CD4-positive, alpha-beta memory T cell (primary cell): ENCODE results near the gene TCF12. TPM values are rescaled to one million over a fixed set of nuclear protein-coding genes. Genes with fewer than 3 reads are reported as not detected.
"Not testable (repeated sequence)": the region's sequence is repeated elsewhere in the genome, so short reads cannot be mapped to it uniquely, and the experiment has no call there.

Experiments
- CTCF ChIA-PET: fragments of 350-600 bp; sonication (Branson Sonifier 250); formaldehyde crosslinking; loops from one replicate; lab custom pipeline; 2021; ENCODE audit warnings: inconsistent platforms; ENCODE audit not compliant: partially characterized antibody; lab: Charles Lee
- POLR2A ChIA-PET: fragments of 350-600 bp; sonication (Branson Sonifier 250); formaldehyde crosslinking; loops from one replicate; lab custom pipeline; 2021; ENCODE audit not compliant: partially characterized antibody; lab: Charles Lee
- DNase-seq, 5 donors: peaks; one replicate each; pipeline versions ENCODE4 v3.0.0 to v3.0.0-alpha.2; 2020 to 2022; ENCODE audit warnings: mixed read lengths in 1 of 5
- H3K27ac ChIP-seq: one replicate; pipeline ENCODE4 v1.7.0; 2013; ENCODE audit warnings: low read depth, low read length
- H3K27me3 ChIP-seq: 2 replicates; pipeline ENCODE4 v1.7.0; 2013; ENCODE audit warnings: mild to moderate bottlenecking, low read length, moderate library complexity; ENCODE audit not compliant: insufficient read depth
- H3K36me3 ChIP-seq: 2 replicates; pipeline ENCODE4 v1.7.0; 2013; ENCODE audit warnings: mild to moderate bottlenecking, low read length, moderate library complexity; ENCODE audit not compliant: insufficient read depth
- H3K4me1 ChIP-seq: 2 replicates; pipeline ENCODE4 v1.7.0; 2013; ENCODE audit warnings: mild to moderate bottlenecking, low read length, moderate library complexity; ENCODE audit not compliant: insufficient read depth
- H3K4me3 ChIP-seq, 2 donors: one replicate each; pipeline ENCODE4 v1.7.0; 2013; ENCODE audit warnings: low read length in 2 of 2, mild to moderate bottlenecking in 1 of 2
- H3K9me3 ChIP-seq, 2 donors: one replicate each; pipeline ENCODE4 v1.7.0; 2013; ENCODE audit warnings: low read length in 2 of 2, control low read depth in 1 of 2; ENCODE audit not compliant: control insufficient read depth in 1 of 2
- H3K27ac Mint-ChIP-seq, 7 donors: one replicate each; pipeline ENCODE4 v1.8.0; 2020 to 2021; ENCODE audit warnings: mixed read lengths in 7 of 7, mild to moderate bottlenecking in 6 of 7, inconsistent platforms in 3 of 7, moderate library complexity in 3 of 7
- H3K27me3 Mint-ChIP-seq, 2 donors: one replicate each; pipeline ENCODE4 v1.8.0; 2020 to 2021; ENCODE audit warnings: mixed read lengths in 2 of 2
- H3K36me3 Mint-ChIP-seq, 2 donors: one replicate each; pipeline ENCODE4 v1.8.0; 2020 to 2021; ENCODE audit warnings: mixed read lengths in 2 of 2, inconsistent platforms in 1 of 2, mild to moderate bottlenecking in 1 of 2
- H3K4me1 Mint-ChIP-seq, 4 donors: one replicate each; pipeline ENCODE4 v1.8.0; 2020 to 2021; ENCODE audit warnings: mixed read lengths in 4 of 4, mild to moderate bottlenecking in 1 of 4
- H3K4me3 Mint-ChIP-seq, 8 donors: one replicate each; pipeline ENCODE4 v1.8.0; 2020 to 2021; ENCODE audit warnings: mixed read lengths in 8 of 8, mild to moderate bottlenecking in 7 of 8, moderate library complexity in 6 of 8, inconsistent platforms in 3 of 8
- H3K9me3 Mint-ChIP-seq, 8 donors: one replicate each; pipeline ENCODE4 v1.8.0; 2020 to 2021; ENCODE audit warnings: mixed read lengths in 8 of 8, mild to moderate bottlenecking in 5 of 8, inconsistent platforms in 3 of 8, moderate library complexity in 1 of 8
- intact Hi-C: fragments of 100-400 bp; cut with micrococcal nuclease; formaldehyde crosslinking; loops from one replicate; pipeline ENCODE4 v1.15.1; 2023
- polyA plus RNA-seq, 2 donors: library from polyadenylated mRNA; unstranded; fragments of 300-500 nt; fragmentation: Illumina TruSeq; gene quantifications; one replicate each; pipeline ENCODE4 v1.2.3, GENCODE V29; 2021
- total RNA-seq, 2 experiments: library from RNA; stranded (reverse); gene quantifications; one replicate each; pipeline ENCODE4 v1.2.3, GENCODE V29; 2021

TCF12 gene
- total and polyA plus RNA-seq, 4 experiments from 2014 or later = 36.5 to 86.5 (median 68.4) TPM

GRCh38 chr15:57090496-57090859 lies 172.0 kb downstream of the TCF12 start:
- DNase-seq = no peak
- Mint-ChIP-seq H3K4me3 (no peak overlapping the region), H3K27ac (no peak overlapping the region), H3K36me3 (peaks cover 21 to 27% of the 10 kb centered on the region in 2 donors), H3K27me3 (no peaks in the 10 kb centered on the region), H3K4me1 (peaks cover 5 to 14% (median 8%) of the 10 kb centered on the region in 4 donors), H3K9me3 (no peaks in the 10 kb centered on the region)
- POLR2A ChIA-PET = no interaction called here
- CTCF ChIA-PET = no interaction called here
- intact Hi-C loops = no loop called here
- Histone ChIP-seq H3K9me3 (no peaks in the 10 kb centered on the region), H3K4me3 (no peak overlapping the region), H3K36me3 (no peaks in the 10 kb centered on the region), H3K4me1 (no peaks in the 10 kb centered on the region), H3K27ac (no peak overlapping the region), H3K27me3 (no peaks in the 10 kb centered on the region)

- no peaks in the 10 kb centered on the region for H3K27me3 Mint-ChIP-seq
- Histone ChIP-seq H3K4me3 (no peak overlapping the region), H3K36me3 (no peaks in the 10 kb centered on the region), H3K9me3 (no peaks in the 10 kb centered on the region), H3K27ac (no peak overlapping the region), H3K27me3 (no peaks in the 10 kb centered on the region), H3K4me1 (no peaks in the 10 kb centered on the region)
- no peak overlapping the region for H3K4me3 Mint-ChIP-seq
- intact Hi-C loops = no loop called here
- H3K27ac Mint-ChIP-seq = peak overlapping the region in 1 of 7 donors; percentile 24
- no peaks in the 10 kb centered on the region for H3K9me3 Mint-ChIP-seq
- H3K4me1 Mint-ChIP-seq = peaks cover 5 to 14% (median 8%) of the 10 kb centered on the region in 4 donors
- peaks cover 21 to 29% of the 10 kb centered on the region in 2 donors for H3K36me3 Mint-ChIP-seq
- DNase-seq = no peak
- CTCF ChIA-PET = no interaction called here
- POLR2A ChIA-PET = no interaction called here
Measured at GRCh38 chr15:57091636-57092035, 173.2 kb downstream of the TCF12 start.

- Histone ChIP-seq H3K9me3 (no peaks in the 10 kb centered on the region), H3K27ac (no peak overlapping the region), H3K27me3 (no peaks in the 10 kb centered on the region), H3K4me1 (no peaks in the 10 kb centered on the region), H3K4me3 (no peak overlapping the region), H3K36me3 (no peaks in the 10 kb centered on the region)
- Mint-ChIP-seq H3K27ac (peak overlapping the region in 1 of 7 donors; percentile 24), H3K9me3 (no peaks in the 10 kb centered on the region), H3K27me3 (no peaks in the 10 kb centered on the region), H3K4me3 (no peak overlapping the region), H3K4me1 (peaks cover 5 to 14% (median 9%) of the 10 kb centered on the region in 4 donors), H3K36me3 (peaks cover 21 to 29% of the 10 kb centered on the region in 2 donors)
- POLR2A ChIA-PET = no interaction called here
- intact Hi-C loops = no loop called here
- CTCF ChIA-PET = no interaction called here
- no peak for DNase-seq
Measured at GRCh38 chr15:57092252-57092651, 173.8 kb downstream of the TCF12 start.

GRCh38 chr15:57094321-57095257 lies 176.1 kb downstream of the TCF12 start:
- no peak overlapping the region for H3K4me3 ChIP-seq
- no peak overlapping the region for H3K27ac Mint-ChIP-seq
- H3K9me3 ChIP-seq = no peaks in the 10 kb centered on the region
- no peak for DNase-seq
- POLR2A ChIA-PET = no interaction called here
- H3K27ac ChIP-seq = no peak overlapping the region
- H3K4me3 Mint-ChIP-seq = no peak overlapping the region
- peaks cover 0 to 1% (median 0%) of the 10 kb centered on the region in 8 donors for H3K9me3 Mint-ChIP-seq
- H3K27me3 ChIP-seq = no peaks in the 10 kb centered on the region
- intact Hi-C loops = no loop called here
- H3K4me1 ChIP-seq = no peaks in the 10 kb centered on the region
- no peaks in the 10 kb centered on the region for H3K27me3 Mint-ChIP-seq
- H3K36me3 Mint-ChIP-seq = peaks cover 24 to 34% of the 10 kb centered on the region in 2 donors
- no peaks in the 10 kb centered on the region for H3K36me3 ChIP-seq
- H3K4me1 Mint-ChIP-seq = peaks cover 3 to 10% (median 7%) of the 10 kb centered on the region in 4 donors
- CTCF ChIA-PET = interaction anchor here (1.6 kb wide), 1 partner anchor 19 kb away, joined by 4 read pairs; no protein-coding TSS in a partner anchor

GRCh38 chr15:57095896-57096295 lies 177.5 kb downstream of the TCF12 start:
- intact Hi-C loops = no loop called here
- ChIA-PET POLR2A (no interaction called here), CTCF (no interaction called here)
- Histone ChIP-seq H3K9me3 (no peaks in the 10 kb centered on the region), H3K4me1 (no peaks in the 10 kb centered on the region), H3K27me3 (no peaks in the 10 kb centered on the region), H3K4me3 (no peak overlapping the region), H3K27ac (no peak overlapping the region), H3K36me3 (no peaks in the 10 kb centered on the region)
- peaks cover 0 to 1% (median 0%) of the 10 kb centered on the region in 8 donors for H3K9me3 Mint-ChIP-seq
- peaks cover 24 to 34% of the 10 kb centered on the region in 2 donors for H3K36me3 Mint-ChIP-seq
- DNase-seq = no peak
- no peaks in the 10 kb centered on the region for H3K27me3 Mint-ChIP-seq
- no peak overlapping the region for H3K27ac Mint-ChIP-seq
- H3K4me3 Mint-ChIP-seq = no peak overlapping the region
- peaks cover 0 to 7% (median 4%) of the 10 kb centered on the region in 4 donors for H3K4me1 Mint-ChIP-seq

GRCh38 chr15:57097246-57097645 lies 178.8 kb downstream of the TCF12 start:
- no peaks in the 10 kb centered on the region for H3K4me1 ChIP-seq
- POLR2A ChIA-PET = no interaction called here
- Mint-ChIP-seq H3K9me3 (peaks cover 0 to 1% (median 0%) of the 10 kb centered on the region in 8 donors), H3K4me1 (peaks cover 0 to 4% (median 1%) of the 10 kb centered on the region in 4 donors), H3K36me3 (peaks cover 19 to 33% of the 10 kb centered on the region in 2 donors), H3K27ac (no peak overlapping the region), H3K4me3 (no peak overlapping the region), H3K27me3 (no peaks in the 10 kb centered on the region)
- H3K27me3 ChIP-seq = no peaks in the 10 kb centered on the region
- no peak overlapping the region for H3K4me3 ChIP-seq
- H3K27ac ChIP-seq = no peak overlapping the region
- CTCF ChIA-PET = no interaction called here
- intact Hi-C loops = no loop called here
- DNase-seq = no peak
- H3K36me3 ChIP-seq = no peaks in the 10 kb centered on the region
- no peaks in the 10 kb centered on the region for H3K9me3 ChIP-seq

GRCh38 chr15:57097919-57098543 lies 179.6 kb downstream of the TCF12 start:
- H3K4me1 ChIP-seq, H3K27me3 Mint-ChIP-seq, H3K9me3 Mint-ChIP-seq, H3K9me3 ChIP-seq, CTCF ChIA-PET, H3K4me1 Mint-ChIP-seq, H3K36me3 ChIP-seq, H3K27ac ChIP-seq, DNase-seq, intact Hi-C loops, H3K4me3 ChIP-seq, H3K27me3 ChIP-seq, POLR2A ChIA-PET: not testable (repeated sequence)
- Mint-ChIP-seq H3K36me3 (peaks cover 15 to 26% of the 10 kb centered on the region in 2 donors), H3K4me3 (peak overlapping the region in 1 of 8 donors; percentile 22), H3K27ac (peak overlapping the region in 1 of 7 donors; percentile 49)
